Tibial nerve (tissue), 4 donors: ENCODE data around the gene TMEM272.

Source experiments
- EP300 ChIP-seq, 2 donors: sonication (generic); formaldehyde crosslinking; IDR thresholded peaks; one replicate each; pipeline ENCODE4 v1.6.1; 2017; ENCODE audit warnings: antibody characterized with exemption in 2 of 2, mild to moderate bottlenecking in 1 of 2
- POLR2A ChIP-seq, 2 donors: fragments of 450-650 bp; IDR thresholded peaks; one replicate each; pipeline ENCODE4 v1.6.1; 2017; ENCODE audit warnings: antibody characterized with exemption in 2 of 2, mild to moderate bottlenecking in 2 of 2, moderate library complexity in 2 of 2
- TF ChIP-seq, protein P1 (sequence below), 5 experiments: fragments of 200-600 bp in 3 of 5; fragments of 450-650 bp in 2 of 5; sonication (generic) in 3 of 5; IDR thresholded peaks; one replicate each; pipeline ENCODE4 v1.5.1; 2016 to 2019; ENCODE audit warnings: antibody characterized with exemption in 5 of 5, mild to moderate bottlenecking in 3 of 5, moderate library complexity in 2 of 5

- TF ChIP-seq, protein P1, sequence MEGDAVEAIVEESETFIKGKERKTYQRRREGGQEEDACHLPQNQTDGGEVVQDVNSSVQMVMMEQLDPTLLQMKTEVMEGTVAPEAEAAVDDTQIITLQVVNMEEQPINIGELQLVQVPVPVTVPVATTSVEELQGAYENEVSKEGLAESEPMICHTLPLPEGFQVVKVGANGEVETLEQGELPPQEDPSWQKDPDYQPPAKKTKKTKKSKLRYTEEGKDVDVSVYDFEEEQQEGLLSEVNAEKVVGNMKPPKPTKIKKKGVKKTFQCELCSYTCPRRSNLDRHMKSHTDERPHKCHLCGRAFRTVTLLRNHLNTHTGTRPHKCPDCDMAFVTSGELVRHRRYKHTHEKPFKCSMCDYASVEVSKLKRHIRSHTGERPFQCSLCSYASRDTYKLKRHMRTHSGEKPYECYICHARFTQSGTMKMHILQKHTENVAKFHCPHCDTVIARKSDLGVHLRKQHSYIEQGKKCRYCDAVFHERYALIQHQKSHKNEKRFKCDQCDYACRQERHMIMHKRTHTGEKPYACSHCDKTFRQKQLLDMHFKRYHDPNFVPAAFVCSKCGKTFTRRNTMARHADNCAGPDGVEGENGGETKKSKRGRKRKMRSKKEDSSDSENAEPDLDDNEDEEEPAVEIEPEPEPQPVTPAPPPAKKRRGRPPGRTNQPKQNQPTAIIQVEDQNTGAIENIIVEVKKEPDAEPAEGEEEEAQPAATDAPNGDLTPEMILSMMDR (IDR thresholded peaks at IDR 0.05): no peak
- TF ChIP-seq EP300 (IDR thresholded peaks at IDR 0.05) (no peak), POLR2A (IDR thresholded peaks at IDR 0.05) (no peak)
Measured at GRCh38 chr13:51770160-51770559, 74.8 kb downstream of the TMEM272 start.
